H9 (cell line): Measurements from ENCODE around the gene XPNPEP2. TPM values are rescaled to one million over a fixed set of nuclear protein-coding genes. Genes with fewer than 3 reads are reported as not detected.

Source experiments
- DNase-seq: peaks from one replicate; pipeline ENCODE4 v3.0.0-alpha.2; 2017
- H2AFZ ChIP-seq: one replicate; pipeline ENCODE4 v1.6.1; 2013; ENCODE audit warnings: mild to moderate bottlenecking, low read length, control low read depth, moderate library complexity
- H2AK5ac ChIP-seq: 2 replicates; pipeline ENCODE4 v1.6.1; 2013; ENCODE audit warnings: low read length, control low read depth, mixed read lengths; ENCODE audit not compliant: insufficient read length
- H2BK120ac ChIP-seq: one replicate; pipeline ENCODE4 v1.6.1; 2013; ENCODE audit warnings: low read depth, mild to moderate bottlenecking, low read length, control low read depth, inconsistent platforms; ENCODE audit not compliant: poor library complexity, severe bottlenecking
- H2BK12ac ChIP-seq: 2 replicates; pipeline ENCODE4 v1.6.1; 2013; ENCODE audit warnings: low read length, control low read depth, mixed read lengths, low read depth; ENCODE audit not compliant: insufficient read length
- H2BK15ac ChIP-seq: 2 replicates; pipeline ENCODE4 v1.6.1; 2013; ENCODE audit warnings: low read depth, low read length, control low read depth
- H2BK20ac ChIP-seq: one replicate; pipeline ENCODE4 v1.6.1; 2013; ENCODE audit warnings: low read depth, mild to moderate bottlenecking, low read length, control low read depth, inconsistent platforms; ENCODE audit not compliant: poor library complexity, severe bottlenecking
- H2BK5ac ChIP-seq: 2 replicates; pipeline ENCODE4 v1.6.1; 2013; ENCODE audit warnings: low read length, control low read depth, mixed read lengths; ENCODE audit not compliant: insufficient read length
- H3K14ac ChIP-seq: 2 replicates; pipeline ENCODE4 v1.6.1; 2013; ENCODE audit warnings: low read length, control low read depth; ENCODE audit not compliant: insufficient read depth
- H3K18ac ChIP-seq: 2 replicates; pipeline ENCODE4 v1.6.1; 2013; ENCODE audit warnings: low read depth, mild to moderate bottlenecking, mixed read lengths, low read length, control low read depth; ENCODE audit not compliant: insufficient read length
- H3K23ac ChIP-seq: 2 replicates; pipeline ENCODE4 v1.6.1; 2013; ENCODE audit warnings: low read length, control low read depth, mixed read lengths, low read depth; ENCODE audit not compliant: insufficient read length
- H3K23me2 ChIP-seq: 2 replicates; pipeline ENCODE4 v1.6.1; 2013; ENCODE audit warnings: low read depth, mild to moderate bottlenecking, mixed read lengths, low read length, control low read depth; ENCODE audit not compliant: insufficient read length, poor library complexity, severe bottlenecking
- H3K27ac ChIP-seq: 2 replicates; pipeline ENCODE4 v1.5.1; 2013; ENCODE audit warnings: low read length, control low read depth, mixed read lengths, low read depth; ENCODE audit not compliant: insufficient read length
- H3K27me3 ChIP-seq: 2 replicates; pipeline ENCODE4 v1.6.1; 2013; ENCODE audit warnings: low read length, control low read depth, inconsistent platforms; ENCODE audit not compliant: insufficient read depth
- H3K4ac ChIP-seq: 2 replicates; pipeline ENCODE4 v1.6.1; 2013; ENCODE audit warnings: low read depth, mild to moderate bottlenecking, control low read depth, inconsistent platforms, low read length, moderate library complexity
- H3K4me1 ChIP-seq: 2 replicates; pipeline ENCODE4 v1.6.1; 2013; ENCODE audit warnings: low read length, control low read depth, inconsistent platforms; ENCODE audit not compliant: insufficient read depth
- H3K4me2 ChIP-seq: 2 replicates; pipeline ENCODE4 v1.6.1; 2013; ENCODE audit warnings: low read length, control low read depth, mixed read lengths; ENCODE audit not compliant: insufficient read length, insufficient read depth
- H3K56ac ChIP-seq: 2 replicates; pipeline ENCODE4 v1.6.1; 2013; ENCODE audit warnings: low read depth, mild to moderate bottlenecking, mixed read lengths, low read length, control low read depth; ENCODE audit not compliant: insufficient read length
- H3K79me1 ChIP-seq: 2 replicates; pipeline ENCODE4 v1.6.1; 2013; ENCODE audit warnings: low read depth, mild to moderate bottlenecking, moderate library complexity, low read length, control low read depth, inconsistent platforms; ENCODE audit not compliant: insufficient read depth, poor library complexity, severe bottlenecking
- H3K79me2 ChIP-seq: 2 replicates; pipeline ENCODE4 v1.6.1; 2013; ENCODE audit warnings: low read length, control low read depth, inconsistent platforms; ENCODE audit not compliant: insufficient read depth
- H3K9ac ChIP-seq: 2 replicates; pipeline ENCODE4 v1.6.1; 2013; ENCODE audit warnings: low read length, control low read depth, mixed read lengths; ENCODE audit not compliant: insufficient read length; ENCODE audit errors: extremely low read depth
- H3K9me3 ChIP-seq: one replicate; pipeline ENCODE4 v1.6.1; 2013; ENCODE audit warnings: low read depth, low read length, inconsistent platforms; ENCODE audit not compliant: control insufficient read depth
- H3T11ph ChIP-seq: one replicate; pipeline ENCODE4 v1.6.1; 2013; ENCODE audit warnings: mild to moderate bottlenecking, low read length, control low read depth, inconsistent platforms
- H4K20me1 ChIP-seq: one replicate; pipeline ENCODE4 v1.6.1; 2013; ENCODE audit not compliant: control insufficient read depth, insufficient read length, insufficient read depth
- H4K5ac ChIP-seq: 2 replicates; pipeline ENCODE4 v1.6.1; 2013; ENCODE audit warnings: low read depth, mild to moderate bottlenecking, mixed read lengths, low read length, control low read depth; ENCODE audit not compliant: insufficient read length
- H4K8ac ChIP-seq: replicated peaks from 2 replicates; pipeline ENCODE4 v1.6.1; 2013; ENCODE audit warnings: low read length, control low read depth, mixed read lengths, low read depth; ENCODE audit not compliant: insufficient read length
- H4K91ac ChIP-seq: 2 replicates; pipeline ENCODE4 v1.6.1; 2013; ENCODE audit warnings: low read depth, mild to moderate bottlenecking, moderate library complexity, mixed read lengths, low read length, control low read depth; ENCODE audit not compliant: insufficient read length
- H3K27ac Mint-ChIP-seq, 3 experiments: 2 replicates in 2 of 3; 3 replicates in 1 of 3; pipeline ENCODE4 v1.8.0; 2020 to 2021; ENCODE audit warnings: mixed read lengths in 3 of 3, mild to moderate bottlenecking in 1 of 3, moderate library complexity in 1 of 3
- H3K27me3 Mint-ChIP-seq: 2 replicates; pipeline ENCODE4 v1.8.0; 2021; ENCODE audit warnings: low read depth, mild to moderate bottlenecking, moderate library complexity, mixed read lengths
- H3K36me3 Mint-ChIP-seq, 3 experiments: 2 replicates in 2 of 3; 3 replicates in 1 of 3; pipeline ENCODE4 v1.8.0; 2020 to 2021; ENCODE audit warnings: low read depth in 3 of 3, mixed read lengths in 3 of 3; ENCODE audit not compliant: insufficient read depth in 1 of 3
- H3K4me1 Mint-ChIP-seq, 2 experiments: 2 replicates each; pipeline ENCODE4 v1.8.0; 2020; ENCODE audit warnings: mixed read lengths in 2 of 2
- H3K4me3 Mint-ChIP-seq, 2 experiments: 2 replicates in 1 of 2; 3 replicates in 1 of 2; pipeline ENCODE4 v1.8.0; 2020 to 2021; ENCODE audit warnings: mild to moderate bottlenecking in 2 of 2, mixed read lengths in 2 of 2, moderate library complexity in 1 of 2
- H3K9me3 Mint-ChIP-seq, 2 experiments: 2 replicates in 1 of 2; 3 replicates in 1 of 2; pipeline ENCODE4 v1.8.0; 2020; ENCODE audit warnings: mild to moderate bottlenecking in 2 of 2, mixed read lengths in 2 of 2, moderate library complexity in 1 of 2
- CTCF ChIP-seq: fragments of 200-600 bp; sonication (generic); conservative IDR thresholded peaks from 3 replicates; pipeline ENCODE4 v1.8.0; 2021; ENCODE audit warnings: antibody characterized with exemption, mild to moderate bottlenecking
- WGBS: extraction: QIAGEN DNeasy Blood & Tissue Kit; methylation state at CpG from one replicate; pipeline ENCODE4 v1.1.7; 2013; ENCODE audit warnings: missing lambda C conversion rate, low lambda C conversion rate, mixed read lengths; ENCODE audit not compliant: insufficient read length; ENCODE audit errors: extremely low coverage; 5-methylcytosine and 5-hydroxymethylcytosine counted together
- total RNA-seq: library from RNA; stranded (reverse); gene quantifications from 2 replicates; pipeline ENCODE4 v1.2.1, GENCODE V29; 2021

XPNPEP2 gene
- total RNA-seq, 1 experiment from 2014 or later = 0.11 TPM

- no peaks in the 10 kb centered on the region for H3K4me1 Mint-ChIP-seq
Measured at GRCh38 chrX:129762448-129762847, 23.7 kb downstream of the XPNPEP2 start.

More at GRCh38 chrX:129762448-129762847, 23.7 kb downstream of the XPNPEP2 start:
- Histone ChIP-seq H3K14ac (no peak overlapping the region), H2AFZ (no peak overlapping the region), H4K20me1 (no peaks in the 10 kb centered on the region), H3K27me3 (no peaks in the 10 kb centered on the region), H3K4me2 (no peak overlapping the region), H3K4me1 (no peaks in the 10 kb centered on the region), H3K23me2 (no peaks in the 10 kb centered on the region), H2BK15ac (no peak overlapping the region), H3K9ac (no peak overlapping the region), H2BK120ac (no peak overlapping the region), H4K5ac (no peak overlapping the region), H3K9me3 (no peaks in the 10 kb centered on the region), H3K56ac (no peak overlapping the region), H2BK20ac (no peak overlapping the region), H3K79me1 (no peaks in the 10 kb centered on the region), H2AK5ac (no peak overlapping the region), H2BK12ac (no peak overlapping the region), H4K91ac (no peak overlapping the region), H3T11ph (no peak overlapping the region), H3K27ac (no peak overlapping the region), H4K8ac (no peak overlapping the region), H3K79me2 (no peaks in the 10 kb centered on the region), H3K18ac (no peak overlapping the region), H3K23ac (no peak overlapping the region), H3K4ac (no peak overlapping the region), H2BK5ac (no peak overlapping the region)
- Mint-ChIP-seq H3K27me3 (0 out of 2 replicates have a peak, but pooled peaks cover 3% of the 10 kb centered on the region), H3K27ac (peak overlapping the region in 1 of 3 experiments; percentile 80; a peak in 2 of 7 replicates), H3K36me3 (no peaks in the 10 kb centered on the region), H3K4me3 (no peak overlapping the region), H3K9me3 (peaks cover 0 to 56% of the 10 kb centered on the region in 2 experiments; a peak in 2 of 5 replicates)
- no peak for TF ChIP-seq CTCF
- WGBS = no CpG with 5 or more reads among the region's 3 CpGs
- DNase-seq = no peak
